ENCODE measurements around the gene CSMD2.
A peak's percentile ranks its signal among the peaks of the same experiment; 100 is the strongest.

Gene CSMD2

GRCh38 chr1:33623811-33624210 is 541.2 kb downstream of the CSMD2 start:
- no peak for DNase-seq

DNA sequence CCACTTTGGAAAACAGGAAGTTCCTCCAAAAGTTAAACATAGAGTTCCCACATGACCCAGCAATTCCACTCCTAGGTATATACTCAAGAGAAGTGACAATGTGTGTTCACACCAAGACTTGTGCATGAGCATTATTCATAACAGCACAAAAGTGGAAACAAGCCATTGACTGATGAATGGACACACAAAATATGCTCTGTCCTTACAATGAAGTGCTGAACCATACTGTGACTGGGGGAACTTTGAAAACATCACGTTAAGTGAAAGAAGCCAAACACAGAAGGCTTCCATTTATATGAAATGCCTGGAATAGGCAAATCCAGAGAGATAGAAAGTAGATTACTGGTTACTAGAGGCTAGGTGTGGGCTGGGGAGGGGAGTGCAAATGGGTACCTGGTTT is 542.3 kb downstream of the CSMD2 start:
- DNase-seq = no peak

DNA sequence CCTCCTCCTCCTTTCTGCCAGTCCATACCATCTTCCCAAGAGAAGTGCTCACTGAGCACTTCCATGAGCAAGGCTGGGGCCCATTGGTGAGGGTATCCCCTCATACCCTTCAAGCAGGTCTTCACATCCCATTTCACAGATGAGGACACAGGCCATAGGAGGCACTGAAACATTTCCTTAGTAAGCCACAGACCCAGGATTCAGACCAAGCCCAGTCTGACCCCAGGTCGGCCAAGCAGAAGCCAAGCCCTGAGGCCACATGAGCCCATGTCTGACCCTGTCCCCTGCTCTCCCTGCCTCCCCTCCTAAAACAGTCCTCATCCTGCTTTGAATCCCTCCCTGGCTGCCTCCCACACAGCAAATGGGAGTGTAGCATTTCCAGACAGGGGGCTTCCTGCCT is 546.4 kb downstream of the CSMD2 start:
- no peak for DNase-seq

DNA sequence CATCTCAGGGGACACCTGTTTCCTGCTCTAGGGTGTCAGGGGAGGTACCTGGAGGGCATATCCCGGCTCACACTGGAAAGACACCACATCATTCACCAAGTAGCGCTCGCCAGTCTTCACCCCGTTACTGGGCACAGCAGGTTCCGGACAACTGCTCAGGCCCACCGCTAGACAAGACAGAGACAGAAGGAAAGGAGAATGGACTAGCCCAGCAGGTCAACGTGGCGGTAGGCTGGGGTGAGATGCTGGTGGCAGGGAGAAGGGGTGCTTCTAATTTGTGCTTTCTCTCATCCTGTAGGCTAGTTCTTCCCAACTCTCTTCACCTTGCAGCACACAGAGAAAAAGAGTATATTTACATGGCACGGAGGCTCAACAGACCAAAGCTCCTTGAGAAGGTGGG is 547.6 kb downstream of the CSMD2 start:
- no peak for DNase-seq

DNA sequence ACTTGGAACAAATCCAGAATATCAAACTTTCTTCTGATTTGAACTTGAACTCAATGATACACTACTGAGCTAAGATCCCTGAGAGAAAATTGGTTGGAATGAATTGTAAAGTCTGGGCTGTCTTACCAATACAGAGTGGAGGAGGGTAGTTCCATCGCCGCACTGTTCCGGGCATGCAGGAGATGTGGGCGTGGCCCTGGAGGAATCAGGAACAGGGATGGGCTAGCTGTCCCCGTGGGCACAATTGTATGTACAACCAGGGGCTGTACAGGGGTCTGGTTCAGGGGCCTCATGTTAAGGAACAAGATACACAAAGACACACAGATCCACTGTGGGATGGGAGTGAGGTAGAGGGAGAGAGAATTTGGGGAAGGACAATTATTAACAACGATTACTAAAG is 548.2 kb downstream of the CSMD2 start:
- DNase-seq = no peak

- no peak for DNase-seq
Observed at GRCh38 chr1:33615546-33615945, 549.5 kb downstream of the CSMD2 start.

- DNase-seq = no peak
Observed at GRCh38 chr1:33610864-33611455, 554.1 kb downstream of the CSMD2 start.

DNA sequence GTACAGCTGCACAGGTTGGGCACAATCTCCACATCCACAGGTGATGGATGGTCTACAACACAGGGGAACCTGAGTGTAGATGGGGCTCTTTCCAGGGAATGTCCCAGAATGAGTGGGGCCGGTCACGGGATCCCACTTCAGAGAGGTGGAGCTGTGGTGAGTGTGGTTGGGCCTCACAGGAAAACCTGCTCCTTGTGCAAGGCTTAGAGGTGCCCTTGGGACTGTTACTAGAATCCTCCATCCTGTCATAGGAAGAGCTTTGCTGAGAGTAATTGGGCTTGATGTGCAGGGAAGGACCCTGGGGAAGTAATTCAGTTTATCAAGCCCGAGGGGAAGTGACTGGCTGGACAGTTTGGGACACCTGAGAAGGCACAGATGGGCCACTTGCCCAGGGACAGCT is 554.6 kb downstream of the CSMD2 start:
- DNase-seq = no peak

DNA sequence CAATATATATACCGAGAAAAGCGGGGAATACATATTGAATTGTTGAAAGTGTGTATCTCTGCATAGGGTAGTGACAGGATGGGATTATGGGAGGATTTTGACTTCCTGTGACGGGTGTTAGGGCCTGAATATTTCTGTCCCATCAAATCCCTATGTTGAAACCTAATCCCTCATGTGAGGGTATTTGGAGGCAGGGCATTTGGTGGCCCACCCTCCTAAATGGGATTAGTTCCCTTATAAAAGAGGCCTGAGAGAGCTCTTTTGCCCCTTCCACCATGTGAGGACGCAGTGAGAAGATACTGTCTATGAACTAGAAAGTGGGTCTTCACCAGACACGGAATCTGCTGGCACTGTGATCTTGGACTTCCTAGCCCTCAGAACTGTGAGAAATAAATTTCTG is 555.3 kb downstream of the CSMD2 start:
- no peak for DNase-seq

DNA sequence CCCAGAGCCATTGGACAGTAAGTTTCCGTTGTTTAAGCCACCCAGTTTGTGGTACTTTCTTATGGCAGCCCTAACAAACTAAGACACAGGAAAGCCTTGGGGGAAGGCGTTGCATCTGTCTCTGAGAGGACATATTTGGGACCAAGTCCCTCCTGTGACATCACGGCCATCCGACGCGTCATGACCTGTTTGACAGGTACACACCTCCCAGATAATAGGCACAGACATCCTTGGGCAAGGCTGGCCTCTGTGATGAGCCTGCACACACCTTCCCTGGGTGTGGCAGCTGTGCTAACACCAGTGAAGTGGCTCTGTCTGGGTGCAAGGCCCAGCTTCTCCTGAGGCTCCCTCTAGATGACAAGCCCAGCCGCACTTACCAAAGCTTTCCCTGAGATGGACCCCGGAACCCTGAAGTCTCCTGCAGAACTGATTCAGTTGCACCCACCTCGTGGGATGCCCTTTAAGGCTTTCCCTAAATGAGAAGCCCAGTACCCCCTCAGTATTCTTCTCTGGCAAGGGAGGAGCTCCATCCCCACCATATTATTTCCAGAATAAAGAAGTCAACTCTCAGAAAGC is 556.1 kb downstream of the CSMD2 start:
- DNase-seq = no peak

DNA sequence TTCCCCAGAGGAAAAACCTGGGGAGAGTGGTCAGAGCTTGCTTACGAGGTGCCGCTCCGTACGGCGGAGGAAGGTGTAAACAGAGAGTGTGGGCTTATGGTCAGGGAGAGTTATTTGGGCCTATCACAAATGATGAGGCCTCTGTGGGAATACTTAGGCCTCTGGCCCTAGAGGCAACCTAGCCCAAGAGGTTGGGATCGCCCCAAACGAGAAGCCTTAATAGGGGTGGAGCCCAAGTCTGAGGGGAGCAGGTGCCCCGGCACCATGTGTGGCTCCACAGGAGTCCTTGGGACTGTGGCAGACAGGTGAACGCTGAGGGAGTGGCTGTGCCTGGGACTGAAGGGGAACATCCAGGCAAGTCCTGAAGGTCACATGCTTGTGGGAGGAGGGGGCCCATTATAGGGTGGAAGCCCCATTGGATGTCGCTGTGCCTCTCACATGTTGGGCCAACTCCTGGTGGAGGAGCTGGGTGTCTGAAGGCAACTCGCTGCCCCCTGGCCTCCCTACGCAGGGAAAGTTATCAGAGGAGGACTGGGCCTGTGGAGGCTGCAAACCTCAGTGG is 557.5 kb downstream of the CSMD2 start:
- DNase-seq = no peak

DNA sequence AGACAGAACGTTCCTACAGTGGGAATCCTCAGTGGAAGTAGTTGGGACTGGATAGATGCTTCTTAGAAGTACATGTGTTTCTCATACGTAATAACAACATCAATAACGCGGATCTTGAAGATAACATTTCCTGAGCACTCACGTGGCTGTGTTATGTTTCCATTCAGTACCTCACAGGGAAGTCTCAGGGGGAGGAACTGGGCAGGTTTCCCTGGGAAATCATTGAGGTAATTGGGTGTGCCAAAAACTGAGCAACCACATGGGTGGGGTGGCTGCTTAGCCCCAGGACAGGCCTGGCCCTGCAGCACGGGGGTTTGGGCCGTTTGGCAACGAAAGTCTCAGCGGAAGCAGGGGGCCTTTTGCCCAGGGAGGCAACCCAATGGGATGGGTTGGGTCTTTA is 558.8 kb downstream of the CSMD2 start:
- DNase-seq = peak; percentile 36

DNA sequence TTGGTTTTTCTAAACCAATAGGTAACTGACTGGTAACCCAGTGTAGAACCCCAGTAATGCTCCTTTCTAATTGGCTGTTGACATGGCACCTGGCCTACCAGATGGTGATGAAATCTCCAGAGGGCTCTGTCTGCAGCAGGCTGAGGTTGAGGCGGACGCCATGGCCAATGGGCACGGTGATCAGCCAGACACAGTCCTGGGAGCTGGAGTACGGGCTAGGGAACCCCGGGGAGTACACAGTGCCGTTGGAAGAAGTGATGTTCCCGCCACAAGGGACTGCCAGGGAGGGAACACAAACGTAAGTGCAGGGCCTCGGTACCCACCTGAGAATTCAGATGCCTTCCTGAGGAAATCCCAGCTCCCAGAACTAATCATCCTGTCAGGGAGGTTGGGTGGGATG is 562.8 kb downstream of the CSMD2 start:
- no peak for DNase-seq

DNA sequence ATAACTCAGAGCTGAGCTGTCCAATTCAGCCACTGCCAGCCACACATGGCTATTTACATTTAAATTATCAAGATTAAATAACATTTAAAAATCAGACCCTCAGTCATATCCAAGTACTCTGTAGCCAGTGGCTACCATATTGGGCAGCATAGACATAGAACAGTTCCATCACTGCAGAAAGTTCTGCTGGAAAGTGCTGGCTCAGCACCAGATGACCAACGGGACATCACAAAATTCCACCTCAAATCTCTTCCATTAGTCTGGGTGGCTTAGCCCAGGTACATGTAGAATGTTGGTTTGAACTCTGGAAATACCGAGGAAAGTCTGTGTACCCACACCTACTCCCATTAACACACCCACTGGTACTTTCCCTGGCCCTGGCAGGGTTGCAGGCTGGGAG is 563.3 kb downstream of the CSMD2 start:
- no peak for DNase-seq

GRCh38 chr1:33599516-33600115 is 565.4 kb downstream of the CSMD2 start:
- no peak for DNase-seq

DNA sequence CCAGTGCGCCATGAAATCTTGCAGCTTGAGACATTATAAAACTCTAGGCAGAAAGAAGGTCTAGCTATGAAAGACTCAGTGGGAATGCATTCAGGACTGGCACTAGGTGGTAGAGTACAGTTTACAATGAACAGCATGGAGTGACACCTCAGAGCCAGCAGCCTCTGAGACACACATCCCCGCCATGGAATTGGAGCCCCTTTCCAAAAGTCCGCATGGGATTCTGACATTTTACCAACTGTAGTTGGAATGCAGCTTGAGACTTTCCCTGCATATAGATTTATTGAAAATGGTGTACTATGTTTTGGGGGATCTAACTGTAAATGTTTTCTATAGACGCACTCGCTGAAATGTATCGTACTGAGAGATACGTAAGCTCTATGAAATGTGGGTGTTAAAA is 576.3 kb downstream of the CSMD2 start:
- no peak for DNase-seq

- DNase-seq = no peak
Observed at GRCh38 chr1:33586795-33587194, 578.2 kb downstream of the CSMD2 start.

- DNase-seq = no peak
Observed at GRCh38 chr1:33586106-33586505, 578.9 kb downstream of the CSMD2 start.

DNA sequence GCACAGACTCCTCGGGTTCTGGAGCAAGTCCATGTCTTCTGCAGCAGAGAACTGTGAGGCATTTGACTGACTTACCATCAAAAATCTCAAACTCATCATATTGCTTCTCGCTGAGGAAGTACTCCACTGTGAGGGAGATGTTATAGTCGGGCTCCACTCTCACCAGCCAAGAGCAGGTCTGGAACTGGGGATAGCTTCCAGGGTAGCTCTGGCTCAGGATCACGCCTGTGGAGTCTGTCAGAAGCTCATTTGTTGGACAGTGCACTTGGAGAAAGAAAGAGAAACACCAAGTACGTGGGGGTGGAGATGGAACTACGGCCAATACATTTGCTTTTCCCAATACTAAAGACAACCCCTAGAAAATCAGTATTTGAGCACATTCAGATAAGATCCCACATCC is 581.5 kb downstream of the CSMD2 start:
- DNase-seq = no peak

- DNase-seq = no peak
Observed at GRCh38 chr1:33578557-33579448, 586.2 kb downstream of the CSMD2 start.

GRCh38 chr1:33577663-33578062 is 587.4 kb downstream of the CSMD2 start:
- DNase-seq = no peak

GRCh38 chr1:33576821-33577599 is 588.0 kb downstream of the CSMD2 start:
- DNase-seq = no peak
